CD4-positive, alpha-beta memory T cell (primary cell): ENCODE data around the gene PRTG. TPM values are rescaled to one million over a fixed set of nuclear protein-coding genes. Genes with fewer than 3 reads are reported as not detected.

Source experiments
- CTCF ChIA-PET: fragments of 350-600 bp; sonication (Branson Sonifier 250); formaldehyde crosslinking; loops from one replicate; lab custom pipeline; 2021; ENCODE audit warnings: inconsistent platforms; ENCODE audit not compliant: partially characterized antibody; lab: Charles Lee
- POLR2A ChIA-PET: fragments of 350-600 bp; sonication (Branson Sonifier 250); formaldehyde crosslinking; loops from one replicate; lab custom pipeline; 2021; ENCODE audit not compliant: partially characterized antibody; lab: Charles Lee
- DNase-seq, 5 donors: peaks; one replicate each; pipeline versions ENCODE4 v3.0.0 to v3.0.0-alpha.2; 2020 to 2022; ENCODE audit warnings: mixed read lengths in 1 of 5
- H3K27ac ChIP-seq: one replicate; pipeline ENCODE4 v1.7.0; 2013; ENCODE audit warnings: low read depth, low read length
- H3K27me3 ChIP-seq: 2 replicates; pipeline ENCODE4 v1.7.0; 2013; ENCODE audit warnings: mild to moderate bottlenecking, low read length, moderate library complexity; ENCODE audit not compliant: insufficient read depth
- H3K36me3 ChIP-seq: 2 replicates; pipeline ENCODE4 v1.7.0; 2013; ENCODE audit warnings: mild to moderate bottlenecking, low read length, moderate library complexity; ENCODE audit not compliant: insufficient read depth
- H3K4me1 ChIP-seq: 2 replicates; pipeline ENCODE4 v1.7.0; 2013; ENCODE audit warnings: mild to moderate bottlenecking, low read length, moderate library complexity; ENCODE audit not compliant: insufficient read depth
- H3K4me3 ChIP-seq, 2 donors: one replicate each; pipeline ENCODE4 v1.7.0; 2013; ENCODE audit warnings: low read length in 2 of 2, mild to moderate bottlenecking in 1 of 2
- H3K9me3 ChIP-seq, 2 donors: one replicate each; pipeline ENCODE4 v1.7.0; 2013; ENCODE audit warnings: low read length in 2 of 2, control low read depth in 1 of 2; ENCODE audit not compliant: control insufficient read depth in 1 of 2
- H3K27ac Mint-ChIP-seq, 7 donors: one replicate each; pipeline ENCODE4 v1.8.0; 2020 to 2021; ENCODE audit warnings: mixed read lengths in 7 of 7, mild to moderate bottlenecking in 6 of 7, inconsistent platforms in 3 of 7, moderate library complexity in 3 of 7
- H3K27me3 Mint-ChIP-seq, 2 donors: one replicate each; pipeline ENCODE4 v1.8.0; 2020 to 2021; ENCODE audit warnings: mixed read lengths in 2 of 2
- H3K36me3 Mint-ChIP-seq, 2 donors: one replicate each; pipeline ENCODE4 v1.8.0; 2020 to 2021; ENCODE audit warnings: mixed read lengths in 2 of 2, inconsistent platforms in 1 of 2, mild to moderate bottlenecking in 1 of 2
- H3K4me1 Mint-ChIP-seq, 4 donors: one replicate each; pipeline ENCODE4 v1.8.0; 2020 to 2021; ENCODE audit warnings: mixed read lengths in 4 of 4, mild to moderate bottlenecking in 1 of 4
- H3K4me3 Mint-ChIP-seq, 8 donors: one replicate each; pipeline ENCODE4 v1.8.0; 2020 to 2021; ENCODE audit warnings: mixed read lengths in 8 of 8, mild to moderate bottlenecking in 7 of 8, moderate library complexity in 6 of 8, inconsistent platforms in 3 of 8
- H3K9me3 Mint-ChIP-seq, 8 donors: one replicate each; pipeline ENCODE4 v1.8.0; 2020 to 2021; ENCODE audit warnings: mixed read lengths in 8 of 8, mild to moderate bottlenecking in 5 of 8, inconsistent platforms in 3 of 8, moderate library complexity in 1 of 8
- intact Hi-C: fragments of 100-400 bp; cut with micrococcal nuclease; formaldehyde crosslinking; loops from one replicate; pipeline ENCODE4 v1.15.1; 2023
- polyA plus RNA-seq, 2 donors: library from polyadenylated mRNA; unstranded; fragments of 300-500 nt; fragmentation: Illumina TruSeq; gene quantifications; one replicate each; pipeline ENCODE4 v1.2.3, GENCODE V29; 2021
- total RNA-seq, 2 experiments: library from RNA; stranded (reverse); gene quantifications; one replicate each; pipeline ENCODE4 v1.2.3, GENCODE V29; 2021

The PRTG gene
- total and polyA plus RNA-seq, 4 experiments from 2014 or later = not detected

GRCh38 chr15:55589287-55589686, 153.7 kb downstream of the PRTG start:
- peaks cover 13 to 26% of the 10 kb centered on the region in 2 donors for H3K27me3 Mint-ChIP-seq
- H3K4me3 Mint-ChIP-seq = peak overlapping the region; percentile 68 to 84 (median 80)
- Histone ChIP-seq H3K4me1 (peaks cover 4% of the 10 kb centered on the region), H3K27me3 (peaks cover 28% of the 10 kb centered on the region), H3K27ac (no peak overlapping the region), H3K9me3 (no peaks in the 10 kb centered on the region), H3K36me3 (no peaks in the 10 kb centered on the region), H3K4me3 (no peak overlapping the region)
- peaks cover 0 to 2% (median 0%) of the 10 kb centered on the region in 8 donors for H3K9me3 Mint-ChIP-seq
- DNase-seq = no peak
- H3K36me3 Mint-ChIP-seq = peaks cover 0 to 3% of the 10 kb centered on the region in 2 donors
- H3K27ac Mint-ChIP-seq = peak overlapping the region in 2 of 7 donors; percentile 58 to 60
- intact Hi-C loops = no loop called here
- ChIA-PET POLR2A (no interaction called here), CTCF (no interaction called here)
- H3K4me1 Mint-ChIP-seq = peaks cover 0 to 7% (median 4%) of the 10 kb centered on the region in 4 donors

GRCh38 chr15:55588815-55589115, 154.2 kb downstream of the PRTG start:
- no peak for DNase-seq
- Mint-ChIP-seq H3K4me1 (peaks cover 0 to 7% (median 4%) of the 10 kb centered on the region in 4 donors), H3K27me3 (peaks cover 16 to 26% of the 10 kb centered on the region in 2 donors), H3K27ac (no peak overlapping the region), H3K36me3 (peaks cover 0 to 3% of the 10 kb centered on the region in 2 donors), H3K9me3 (peaks cover 0 to 2% (median 0%) of the 10 kb centered on the region in 8 donors), H3K4me3 (peak overlapping the region in 7 of 8 donors; percentile 68 to 84 (median 80))
- H3K4me3 ChIP-seq = no peak overlapping the region
- ChIA-PET POLR2A (no interaction called here), CTCF (no interaction called here)
- intact Hi-C loops = no loop called here
- H3K36me3 ChIP-seq = no peaks in the 10 kb centered on the region
- no peaks in the 10 kb centered on the region for H3K9me3 ChIP-seq
- H3K27ac ChIP-seq = no peak overlapping the region
- H3K4me1 ChIP-seq = peaks cover 4% of the 10 kb centered on the region
- peaks cover 28% of the 10 kb centered on the region for H3K27me3 ChIP-seq

- Mint-ChIP-seq H3K27me3 (peaks cover 17 to 26% of the 10 kb centered on the region in 2 donors), H3K36me3 (peaks cover 0 to 3% of the 10 kb centered on the region in 2 donors), H3K27ac (peak within 1 kb of the TSS in 2 of 7 donors; percentile 58 to 60), H3K4me3 (peak within 1 kb of the TSS; percentile 68 to 84 (median 80)), H3K4me1 (peaks cover 0 to 7% (median 4%) of the 10 kb centered on the region in 4 donors), H3K9me3 (peaks cover 0 to 2% (median 0%) of the 10 kb centered on the region in 8 donors)
- Histone ChIP-seq H3K27ac (no peak within 1 kb of the TSS), H3K36me3 (no peaks in the 10 kb centered on the region), H3K9me3 (no peaks in the 10 kb centered on the region), H3K4me1 (peaks cover 4% of the 10 kb centered on the region), H3K27me3 (peaks cover 32% of the 10 kb centered on the region), H3K4me3 (no peak within 1 kb of the TSS)
- intact Hi-C loops = no loop called here
- peak; percentile 14 to 40 (median 17) for DNase-seq
- CTCF ChIA-PET = no interaction called here
- POLR2A ChIA-PET = no interaction called here
These were observed 154.7 kb downstream of the PRTG start, which contains the start of gene PYGO1 for GRCh38 chr15:55588070-55588814. Gene PYGO1, minus strand, starts transcription at chr15:55588345. Its CDS starts 462 bp downstream, at chr15:55587883.

GRCh38 chr15:55587321-55588069, 155.5 kb downstream of the PRTG start:
- peaks cover 0 to 3% of the 10 kb centered on the region in 2 donors for H3K36me3 Mint-ChIP-seq
- POLR2A ChIA-PET = no interaction called here
- Histone ChIP-seq H3K4me3 (no peak overlapping the region), H3K9me3 (no peaks in the 10 kb centered on the region), H3K27ac (no peak overlapping the region), H3K4me1 (peaks cover 4% of the 10 kb centered on the region), H3K27me3 (peaks cover 32% of the 10 kb centered on the region), H3K36me3 (no peaks in the 10 kb centered on the region)
- H3K4me1 Mint-ChIP-seq = peaks cover 0 to 7% (median 4%) of the 10 kb centered on the region in 4 donors
- peak overlapping the region in 7 of 8 donors; percentile 20 to 78 (median 68) for H3K4me3 Mint-ChIP-seq
- H3K27ac Mint-ChIP-seq = no peak overlapping the region
- DNase-seq = peak in 1 of 5 donors; percentile 6
- H3K9me3 Mint-ChIP-seq = peaks cover 0 to 2% (median 0%) of the 10 kb centered on the region in 8 donors
- intact Hi-C loops = no loop called here
- H3K27me3 Mint-ChIP-seq = peaks cover 22 to 30% of the 10 kb centered on the region in 2 donors
- CTCF ChIA-PET = no interaction called here

- Mint-ChIP-seq H3K4me1 (peaks cover 0 to 7% (median 4%) of the 10 kb centered on the region in 4 donors), H3K27me3 (peaks cover 25 to 32% of the 10 kb centered on the region in 2 donors), H3K9me3 (peaks cover 0 to 2% (median 0%) of the 10 kb centered on the region in 8 donors), H3K36me3 (peaks cover 0 to 3% of the 10 kb centered on the region in 2 donors), H3K4me3 (no peak overlapping the region), H3K27ac (no peak overlapping the region)
- no peaks in the 10 kb centered on the region for H3K9me3 ChIP-seq
- CTCF ChIA-PET = no interaction called here
- DNase-seq = no peak
- H3K4me1 ChIP-seq = peaks cover 4% of the 10 kb centered on the region
- H3K27me3 ChIP-seq = peaks cover 32% of the 10 kb centered on the region
- no peak overlapping the region for H3K4me3 ChIP-seq
- intact Hi-C loops = no loop called here
- POLR2A ChIA-PET = no interaction called here
- no peak overlapping the region for H3K27ac ChIP-seq
- H3K36me3 ChIP-seq = no peaks in the 10 kb centered on the region
These were observed 156.1 kb downstream of the PRTG start for GRCh38 chr15:55586808-55587207.

- Mint-ChIP-seq H3K27me3 (peaks cover 14 to 29% of the 10 kb centered on the region in 2 donors), H3K27ac (no peak overlapping the region), H3K36me3 (no peaks in the 10 kb centered on the region), H3K9me3 (peaks cover 0 to 4% (median 0%) of the 10 kb centered on the region in 8 donors), H3K4me3 (no peak overlapping the region), H3K4me1 (no peaks in the 10 kb centered on the region)
- H3K4me1 ChIP-seq = no peaks in the 10 kb centered on the region
- no peak for DNase-seq
- no peaks in the 10 kb centered on the region for H3K9me3 ChIP-seq
- ChIA-PET CTCF (no interaction called here), POLR2A (no interaction called here)
- H3K27me3 ChIP-seq = peaks cover 7% of the 10 kb centered on the region
- intact Hi-C loops = no loop called here
- no peak overlapping the region for H3K27ac ChIP-seq
- no peaks in the 10 kb centered on the region for H3K36me3 ChIP-seq
- H3K4me3 ChIP-seq = no peak overlapping the region
These were observed 166.0 kb downstream of the PRTG start for GRCh38 chr15:55576943-55577342.

- Histone ChIP-seq H3K4me1 (no peaks in the 10 kb centered on the region), H3K27ac (no peak overlapping the region), H3K9me3 (no peaks in the 10 kb centered on the region), H3K27me3 (no peaks in the 10 kb centered on the region), H3K36me3 (no peaks in the 10 kb centered on the region), H3K4me3 (no peak overlapping the region)
- H3K27ac Mint-ChIP-seq = no peak overlapping the region
- H3K9me3 Mint-ChIP-seq = peaks cover 0 to 11% (median 0%) of the 10 kb centered on the region in 8 donors
- no peaks in the 10 kb centered on the region for H3K4me1 Mint-ChIP-seq
- CTCF ChIA-PET = no interaction called here
- H3K4me3 Mint-ChIP-seq = no peak overlapping the region
- peaks cover 18 to 27% of the 10 kb centered on the region in 2 donors for H3K27me3 Mint-ChIP-seq
- no peak for DNase-seq
- POLR2A ChIA-PET = no interaction called here
- intact Hi-C loops = no loop called here
- H3K36me3 Mint-ChIP-seq = no peaks in the 10 kb centered on the region
These were observed 168.9 kb downstream of the PRTG start for GRCh38 chr15:55574096-55574495.
